Activated T-helper 1 cell treated with Interleukin-2 at 50 U/mL for 16 hours (primary cell): Measurements from ENCODE around the gene JPT2.

Experiments
- DNase-seq: peaks from one replicate; pipeline ENCODE4 v3.0.0-alpha.2; 2020; ENCODE audit warnings: low read depth

The JPT2 gene

GRCh38 chr16:1677942-1678499 lies at the start of gene JPT2:
Gene JPT2, plus strand, starts transcription at chr16:1678279. Its CDS starts 34 bp downstream, at chr16:1678313.
- peak; percentile 94 for DNase-seq

GRCh38 chr16:1630450-1631213 lies 47.4 kb upstream of the JPT2 start:
- no peak for DNase-seq

GRCh38 chr16:1631230-1631629 lies 46.8 kb upstream of the JPT2 start:
- no peak for DNase-seq

GRCh38 chr16:1631931-1632637 lies 46.0 kb upstream of the JPT2 start:
- DNase-seq = no peak

GRCh38 chr16:1632638-1632970 lies 45.5 kb upstream of the JPT2 start:
- DNase-seq = no peak

- no peak for DNase-seq
Measured at GRCh38 chr16:1633310-1633709, 44.8 kb upstream of the JPT2 start.

GRCh38 chr16:1634541-1634940 lies 43.5 kb upstream of the JPT2 start:
- no peak for DNase-seq

- DNase-seq = no peak
Measured at GRCh38 chr16:1635070-1635469, 43.0 kb upstream of the JPT2 start.

GRCh38 chr16:1637526-1637925 lies 40.6 kb upstream of the JPT2 start:
- DNase-seq = no peak

- DNase-seq = no peak
Measured at GRCh38 chr16:1638757-1639156, 39.3 kb upstream of the JPT2 start.

- no peak for DNase-seq
Measured at GRCh38 chr16:1639282-1639681, 38.8 kb upstream of the JPT2 start.

GRCh38 chr16:1639860-1640259 lies 38.2 kb upstream of the JPT2 start:
- no peak for DNase-seq

- no peak for DNase-seq
Measured at GRCh38 chr16:1640261-1640941, 37.7 kb upstream of the JPT2 start.

GRCh38 chr16:1641261-1641660 lies 36.8 kb upstream of the JPT2 start:
- DNase-seq = no peak

GRCh38 chr16:1642148-1642547 lies 35.9 kb upstream of the JPT2 start:
- no peak for DNase-seq

- DNase-seq = no peak
Measured at GRCh38 chr16:1642753-1643152, 35.3 kb upstream of the JPT2 start.

- DNase-seq = no peak
Measured at GRCh38 chr16:1643521-1643920, 34.6 kb upstream of the JPT2 start.

- DNase-seq = no peak
Measured at GRCh38 chr16:1645914-1646525, 32.1 kb upstream of the JPT2 start.

GRCh38 chr16:1647856-1648255 lies 30.2 kb upstream of the JPT2 start:
- DNase-seq = no peak

GRCh38 chr16:1650131-1650530 lies 27.9 kb upstream of the JPT2 start:
- no peak for DNase-seq

GRCh38 chr16:1651094-1651973 lies 26.7 kb upstream of the JPT2 start:
- DNase-seq = no peak

GRCh38 chr16:1651974-1652312 lies 26.1 kb upstream of the JPT2 start:
- no peak for DNase-seq
